HepG2 (cell line): Measurements from ENCODE around the gene SLC2A10. TPM values are rescaled to one million over a fixed set of nuclear protein-coding genes. Genes with fewer than 3 reads are reported as not detected.

Experiments used
- BATF2 ChIP-seq: sonication (generic); formaldehyde crosslinking; IDR thresholded peaks from 2 replicates; pipeline ENCODE4 v1.8.0; 2022; ENCODE audit warnings: mild to moderate bottlenecking, missing genetic modification reagents, moderate library complexity
- EHMT2 ChIP-seq: fragments of 200-600 bp; sonication (generic); IDR thresholded peaks from 2 replicates; pipeline ENCODE4 v1.7.0; 2017; ENCODE audit warnings: antibody characterized with exemption, low read depth, low read length, borderline replicate concordance
- ELK4 ChIP-seq: sonication (generic); formaldehyde crosslinking; IDR thresholded peaks from 2 replicates; pipeline ENCODE4 v1.9.0; 2021; ENCODE audit warnings: missing genetic modification reagents, borderline replicate concordance
- IRF1 ChIP-seq: sonication (generic); formaldehyde crosslinking; IDR thresholded peaks from 2 replicates; pipeline ENCODE4 v1.4.0; 2020; ENCODE audit warnings: low read depth, mild to moderate bottlenecking, missing genetic modification reagents
- KLF11 ChIP-seq: IDR thresholded peaks from 2 replicates; pipeline ENCODE4 v1.6.1; 2016; ENCODE audit warnings: missing compliant biosample characterization
- NFRKB ChIP-seq: fragments of 450-650 bp; IDR thresholded peaks from 2 replicates; pipeline ENCODE4 v1.6.1; 2017
- PPARG ChIP-seq: conservative IDR thresholded peaks from 2 replicates; pipeline ENCODE4 v1.6.1; 2016; ENCODE audit warnings: missing biosample characterization, missing genetic modification reagents
- RBM22 ChIP-seq: fragments of 200-400 bp; formaldehyde crosslinking; optimal IDR thresholded peaks from 2 replicates; pipeline ENCODE3; 2017; ENCODE audit warnings: mild to moderate bottlenecking, low read length, moderate library complexity
- UBTF ChIP-seq: sonication (generic); formaldehyde crosslinking; IDR thresholded peaks from 2 replicates; pipeline ENCODE4 v1.4.0; 2020; ENCODE audit warnings: mild to moderate bottlenecking, missing genetic modification reagents
- ZBTB39 ChIP-seq: sonication (generic); formaldehyde crosslinking; IDR thresholded peaks from 2 replicates; pipeline ENCODE4 v1.5.0; 2020; ENCODE audit warnings: missing genetic modification reagents
- ZBTB46 ChIP-seq: sonication (generic); formaldehyde crosslinking; IDR thresholded peaks from 2 replicates; pipeline ENCODE4 v1.4.0; 2020; ENCODE audit warnings: mild to moderate bottlenecking, missing genetic modification reagents, borderline replicate concordance
- ZC3H13 ChIP-seq: sonication (generic); formaldehyde crosslinking; IDR thresholded peaks from 2 replicates; pipeline ENCODE4 v1.8.1; 2023; ENCODE audit warnings: mild to moderate bottlenecking, missing genetic modification reagents, moderate library complexity
- ZFX ChIP-seq: sonication (generic); formaldehyde crosslinking; IDR thresholded peaks from 2 replicates; pipeline ENCODE4 v1.4.0; 2020; ENCODE audit warnings: mild to moderate bottlenecking, low read depth, missing genetic modification reagents, moderate library complexity
- ZGPAT ChIP-seq: IDR thresholded peaks from 2 replicates; pipeline ENCODE4 v1.6.1; 2016; ENCODE audit warnings: mild to moderate bottlenecking
- ZMYM3 ChIP-seq: sonication (generic); formaldehyde crosslinking; IDR thresholded peaks from 2 replicates; pipeline ENCODE4 v1.5.1; 2020; ENCODE audit warnings: mild to moderate bottlenecking, missing genetic modification reagents
- ZNF230 ChIP-seq: sonication (generic); formaldehyde crosslinking; IDR thresholded peaks from 2 replicates; pipeline ENCODE4 v1.4.0; 2020; ENCODE audit warnings: mild to moderate bottlenecking, missing genetic modification reagents
- ZNF598 ChIP-seq: sonication (generic); formaldehyde crosslinking; IDR thresholded peaks from 2 replicates; pipeline ENCODE4 v1.5.1; 2020; ENCODE audit warnings: mild to moderate bottlenecking, missing genetic modification reagents, borderline replicate concordance
- polyA plus RNA-seq, 8 experiments: library from polyadenylated mRNA; depleted of rRNA in 3 of 8; stranded (reverse) in 7 of 8; unstranded in 1 of 8; fragments of >200 nt; fragmentation: Illumina TruSeq in 4 of 8; extraction: Trizol in 4 of 8; gene quantifications; 2 replicates each; pipeline versions ENCODE4 v1.2.1 to v1.2.3, GENCODE V29; 2011 to 2016; ENCODE audit warnings: low read depth in 4 of 8, missing spikeins in 1 of 8, mixed read lengths in 1 of 8; ENCODE audit not compliant: insufficient read depth in 1 of 8
- total RNA-seq, 5 experiments: library from RNA; depleted of rRNA; stranded (reverse); fragments of >200 nt; fragmentation: Illumina TruSeq; extraction: Trizol; gene quantifications; 2 replicates each; pipeline ENCODE4 v1.2.3, GENCODE V29; 2016; ENCODE audit warnings: low read depth in 1 of 5

SLC2A10 gene
- total and polyA plus RNA-seq, 2 of the 13 experiments (the other 11 are each of a cell fraction or from before 2014, with no cell fraction given), result 16.0 to 18.4 TPM

GRCh38 chr20:46681032-46681854 is 28.2 kb upstream of the SLC2A10 start (continued):
- TF ChIP-seq ZFX (peak; percentile 35; the same call in 1 of the 2 replicates), EHMT2 (no peak), ZBTB39 (CRISPR knock-in tag) (no peak), KLF11 (CRISPR knock-in tag) (no peak), NFRKB (no peak), ZBTB46 (CRISPR knock-in tag) (no peak), BATF2 (CRISPR knock-in tag) (0 out of 2 replicates have a peak, but pooled peaks have one; percentile 30), ELK4 (CRISPR knock-in tag) (no peak), ZGPAT (CRISPR knock-in tag) (peak; percentile 78), ZNF230 (CRISPR knock-in tag) (0 out of 2 replicates have a peak, but pooled peaks have one; percentile 49), ZNF598 (CRISPR knock-in tag) (peak; percentile 81; the same call in 1 of the 2 replicates), RBM22 (no peak), IRF1 (no peak), ZC3H13 (CRISPR knock-in tag) (no peak), UBTF (peak; percentile 28; the same call in 1 of the 2 replicates), ZMYM3 (CRISPR knock-in tag) (0 out of 2 replicates have a peak, but pooled peaks have one; percentile 32), PPARG (CRISPR knock-in tag) (no peak)
